SW480 (cell line): ENCODE results near the gene FANCD2.
"Not testable (repeated sequence)": the region's sequence is repeated elsewhere in the genome, so short reads cannot be mapped to it uniquely, and the experiment has no call there.

ENCODE experiments used
- DNase-seq: peaks from one replicate; pipeline ENCODE4 v3.0.0-alpha.2; 2016; ENCODE audit warnings: low spot score

The FANCD2 gene

DNA sequence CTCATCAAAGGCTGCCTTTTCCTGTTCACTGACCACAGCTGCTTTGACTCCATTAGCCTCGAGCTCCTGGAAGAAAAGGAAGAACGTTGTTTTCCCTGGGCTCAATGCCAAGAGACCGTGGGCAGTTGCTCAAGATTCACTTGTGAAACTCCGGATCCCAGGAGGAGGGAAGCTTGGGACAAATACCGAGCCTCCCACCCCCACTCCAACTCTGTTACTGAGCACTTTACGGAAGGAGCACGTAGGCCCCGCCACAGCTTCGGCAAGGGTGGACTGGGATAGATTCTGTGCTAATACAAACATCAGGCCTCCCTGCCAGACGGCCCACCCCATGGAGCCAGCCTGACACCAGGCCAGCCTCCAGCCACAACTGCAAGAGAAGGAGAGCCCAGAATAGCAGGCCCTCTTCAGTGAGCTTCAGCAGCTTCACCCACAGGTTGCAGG lies 10.8 kb upstream of the FANCD2 start:
- no peak for DNase-seq

DNA sequence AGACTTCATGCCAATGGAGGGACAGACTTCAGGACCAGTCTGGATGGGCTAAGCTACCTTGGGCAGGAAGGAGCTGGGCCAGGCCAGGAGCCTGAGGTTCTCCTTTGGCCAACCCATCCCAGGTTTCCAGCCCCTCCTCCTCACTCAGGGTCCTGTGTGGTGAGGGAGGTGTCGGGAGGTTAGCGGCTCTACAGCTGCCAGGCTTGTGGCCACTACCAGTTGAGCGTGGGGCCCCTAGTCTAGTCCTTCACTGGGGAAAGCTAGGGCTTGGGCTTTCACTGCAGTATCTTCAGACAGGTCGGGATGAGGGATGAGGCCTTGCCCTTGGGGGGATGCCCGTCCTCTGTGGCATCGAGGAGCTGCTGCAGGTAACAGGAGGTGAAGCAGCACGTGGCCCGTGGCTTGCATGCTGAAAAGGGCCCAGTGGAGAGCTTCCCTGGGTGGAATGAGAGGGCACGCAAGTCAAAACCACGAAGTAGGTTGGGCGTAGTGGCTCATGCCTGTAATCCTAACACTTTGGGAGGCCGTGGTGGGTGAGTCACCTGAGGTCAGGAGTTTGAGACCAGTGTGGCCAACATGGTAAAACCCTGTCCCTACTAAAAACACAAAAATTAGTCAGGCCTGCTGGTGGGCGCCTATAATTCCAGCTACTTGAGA lies 8.5 kb upstream of the FANCD2 start:
- no peak for DNase-seq

- DNase-seq, result not testable (repeated sequence)
Measured at GRCh38 chr3:10018806-10019205, 7.4 kb upstream of the FANCD2 start.

DNA sequence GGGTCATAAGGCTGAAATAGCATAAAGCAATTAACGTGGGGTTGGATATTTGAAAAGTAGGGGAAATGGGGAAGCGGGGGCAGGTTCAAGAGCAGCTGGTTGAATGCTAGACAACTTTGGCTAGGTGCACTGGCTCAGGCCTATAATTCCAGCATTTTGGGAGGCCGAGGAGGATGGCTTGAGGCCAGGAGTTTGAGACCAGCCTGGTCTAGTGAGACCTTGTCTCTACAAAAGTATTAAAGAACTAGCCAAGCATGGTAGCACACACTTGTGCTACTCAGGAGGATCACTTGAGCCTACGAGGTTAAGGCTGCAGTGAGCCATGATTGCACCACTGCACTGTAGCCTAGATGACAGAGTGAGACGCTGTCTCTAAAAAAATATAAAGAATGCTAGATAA lies 6.9 kb upstream of the FANCD2 start:
- DNase-seq, result no peak

DNA sequence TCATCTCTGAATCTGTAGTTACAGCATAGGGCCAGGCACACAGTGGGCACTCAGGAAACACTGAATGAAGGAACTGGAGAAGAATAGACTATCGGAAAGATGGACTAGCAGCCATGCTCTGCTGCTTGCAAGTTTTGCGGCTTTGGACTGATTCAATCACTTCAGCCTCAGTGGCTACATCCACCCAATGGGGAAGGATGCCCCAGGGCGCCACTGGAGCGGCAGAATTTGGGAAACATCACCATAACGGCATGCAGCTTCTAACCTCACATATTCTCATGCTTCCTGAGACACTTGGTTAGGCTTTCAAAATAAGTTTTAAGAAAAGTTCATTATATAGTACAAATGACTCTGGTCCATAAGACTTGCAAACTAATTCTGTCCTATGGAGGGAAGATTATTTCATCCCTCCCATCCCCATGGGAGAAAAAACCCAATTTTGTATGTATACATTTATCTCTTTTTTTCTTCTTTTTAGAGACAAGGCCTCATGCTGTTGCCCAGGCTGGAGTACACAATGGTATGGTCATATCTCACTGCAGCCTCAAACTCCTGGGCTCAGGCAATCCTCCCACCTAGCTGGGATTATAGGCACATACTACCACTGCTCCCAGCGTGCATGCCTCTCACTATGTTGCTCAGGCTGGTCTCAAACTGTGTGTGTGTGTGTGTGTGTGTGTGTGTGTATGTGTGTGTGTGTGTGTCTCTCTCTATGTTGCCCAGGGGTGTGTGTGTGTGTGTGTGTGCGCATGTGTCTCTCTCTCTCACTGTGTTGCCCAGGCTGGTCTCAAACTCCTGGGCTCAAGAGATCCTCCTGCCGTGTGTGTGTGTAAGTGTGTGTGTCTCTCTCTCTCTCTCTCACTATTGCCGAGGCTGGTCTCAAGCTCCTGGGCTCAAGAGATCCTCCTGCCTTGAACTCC lies 4.1 kb upstream of the FANCD2 start:
- DNase-seq, result no peak

DNA sequence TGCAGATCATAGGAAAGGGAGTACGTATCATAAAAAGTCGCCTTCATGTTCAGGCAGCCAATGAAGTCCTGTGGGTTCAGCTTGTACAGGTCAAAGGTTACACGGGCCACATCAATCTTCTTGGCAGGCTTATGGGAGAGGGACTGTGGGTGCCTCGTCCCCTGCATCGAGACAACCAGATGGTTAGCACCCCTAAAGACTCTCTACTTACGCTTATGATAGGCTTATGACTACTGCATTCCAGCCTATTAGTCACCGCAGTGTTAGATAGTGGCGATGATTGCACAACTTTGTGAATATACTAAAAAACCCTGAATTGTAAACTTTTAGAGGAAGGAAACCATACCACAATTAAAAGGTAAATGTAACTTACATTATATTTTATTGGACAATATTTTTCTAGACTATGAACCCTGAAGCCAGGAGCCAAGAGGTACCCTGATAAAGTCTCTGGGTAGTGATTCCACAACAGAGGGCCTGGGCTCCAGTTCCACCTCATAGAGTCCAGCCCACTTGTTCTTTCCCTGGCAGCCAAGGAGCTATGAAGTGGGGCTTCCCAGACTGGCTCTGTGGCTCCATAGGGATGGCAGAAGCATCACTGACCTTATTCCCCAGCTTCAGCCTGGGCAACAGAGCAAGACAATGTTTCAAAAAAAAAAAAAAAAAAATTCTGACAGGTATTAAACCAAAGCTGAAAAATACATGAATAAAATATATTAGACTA lies 2.5 kb upstream of the FANCD2 start:
- no peak for DNase-seq

DNA sequence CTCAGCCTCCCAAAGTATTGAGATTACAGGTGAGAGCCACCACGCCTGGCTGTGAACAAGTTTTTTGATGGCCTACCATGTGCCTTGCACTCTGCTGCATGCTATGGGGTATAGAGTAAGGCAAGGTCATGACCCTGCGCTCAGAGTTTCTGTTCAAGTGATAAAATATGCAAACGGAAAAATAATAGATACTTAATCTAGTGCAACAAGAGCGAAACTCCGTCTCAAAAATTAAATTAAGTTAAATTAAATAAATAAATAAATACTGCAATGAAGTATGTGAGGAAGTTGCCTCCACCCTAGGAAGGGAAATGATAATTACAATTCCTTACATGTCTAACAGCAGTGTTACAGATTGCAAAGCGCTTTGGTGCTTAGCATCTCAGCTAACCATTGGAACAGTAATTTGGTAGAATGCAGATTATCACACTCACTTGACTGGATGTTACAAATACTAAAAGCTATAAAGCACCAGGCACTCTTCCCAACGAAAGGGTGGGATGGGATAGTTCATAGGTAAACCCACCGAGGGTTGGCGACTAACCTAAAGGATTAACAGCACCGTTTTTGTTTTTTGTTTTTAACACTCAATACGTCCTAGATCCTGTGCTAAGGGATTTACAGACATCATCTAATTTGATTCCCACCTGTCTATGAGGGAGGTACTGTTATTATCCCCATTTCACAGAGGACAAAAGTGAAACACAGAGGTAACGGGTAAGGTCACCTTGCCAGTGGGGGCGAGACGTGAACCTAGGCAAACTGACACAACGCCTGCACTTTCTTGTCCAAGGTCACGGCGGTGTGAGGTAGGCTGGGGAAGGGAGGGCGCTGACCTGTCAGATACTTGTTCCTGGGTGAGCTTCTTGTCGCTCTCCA lies 793 bp upstream of the FANCD2 start:
- no peak for DNase-seq

DNA sequence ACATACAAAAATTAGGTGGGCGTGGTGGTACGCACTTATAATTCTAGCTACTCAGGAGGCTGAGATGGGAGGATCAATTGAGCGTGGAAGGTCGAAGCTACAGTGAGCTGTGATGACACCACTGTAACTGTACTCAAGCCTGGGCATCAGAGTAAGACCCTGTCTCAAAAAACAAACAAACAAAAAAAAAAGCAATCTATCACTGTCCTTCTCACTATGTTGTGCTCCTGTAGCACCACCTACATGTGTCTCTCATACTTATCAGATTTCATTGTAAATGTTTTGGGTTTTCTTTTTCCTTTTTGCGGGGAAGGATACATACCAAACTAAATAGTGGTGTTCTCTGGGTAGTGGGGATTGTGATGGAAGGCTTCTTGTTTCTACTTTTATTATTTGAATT lies 14.8 kb downstream of the FANCD2 start:
- DNase-seq, result no peak

- no peak for DNase-seq
Measured at GRCh38 chr3:10047876-10048275, 21.6 kb downstream of the FANCD2 start.

- not testable (repeated sequence) for DNase-seq
Measured at GRCh38 chr3:10053054-10053453, 26.8 kb downstream of the FANCD2 start.

DNA sequence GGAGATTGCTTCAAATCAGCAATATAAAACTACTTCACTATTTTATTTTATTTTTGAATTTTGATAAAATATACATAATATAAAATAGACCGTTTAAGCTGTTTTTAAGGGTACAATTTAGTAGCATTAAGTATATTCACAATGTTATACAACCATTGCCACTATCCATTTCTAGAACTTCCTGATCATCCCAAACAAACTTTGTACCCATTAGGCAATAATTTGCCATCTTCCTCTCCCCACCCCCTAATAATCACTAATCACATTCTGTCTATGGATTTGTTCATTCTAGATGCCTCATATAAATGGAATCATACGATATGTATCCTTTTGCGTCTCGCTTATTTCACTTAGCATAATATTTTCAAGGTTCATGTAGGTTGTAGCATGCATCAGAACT lies 28.9 kb downstream of the FANCD2 start:
- no peak for DNase-seq

DNA sequence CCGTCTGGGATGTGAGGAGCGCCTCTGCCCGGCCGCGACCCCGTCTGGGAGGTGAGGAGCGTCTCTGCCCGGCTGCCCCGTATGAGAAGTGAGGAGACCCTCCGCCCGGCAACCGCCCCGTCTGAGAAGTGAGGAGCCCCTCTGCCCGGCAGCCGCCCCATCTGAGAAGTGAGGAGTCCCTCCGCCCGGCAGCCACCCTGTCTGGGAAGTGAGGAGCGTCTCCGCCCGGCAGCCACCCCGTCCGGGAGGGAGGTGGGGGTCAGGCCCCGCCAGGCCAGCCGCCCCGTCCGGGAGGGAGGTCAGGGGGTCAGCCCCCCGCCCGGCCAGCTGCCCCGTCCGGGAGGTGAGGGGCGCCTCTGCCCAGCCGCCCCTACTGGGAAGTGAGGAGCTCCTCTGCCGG lies 43.8 kb downstream of the FANCD2 start:
- not testable (repeated sequence) for DNase-seq

DNA sequence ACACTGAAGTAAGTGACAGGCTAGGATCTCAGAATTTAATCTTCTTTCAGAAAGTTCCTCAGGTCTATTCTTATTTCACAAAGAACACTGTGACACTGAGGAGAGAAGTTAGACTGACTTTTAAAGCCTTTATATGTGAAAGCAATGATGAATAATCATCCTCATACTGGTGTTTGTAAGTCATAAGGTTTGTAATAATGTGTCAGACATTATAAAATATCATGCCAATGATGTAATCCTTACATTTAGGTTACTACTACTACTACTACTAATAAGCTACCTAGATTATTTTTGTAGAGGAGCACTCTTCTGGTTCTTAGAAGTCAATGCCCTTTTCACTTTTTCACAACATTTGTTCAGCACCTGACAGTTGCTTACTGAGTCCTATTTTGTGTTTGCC lies 48.4 kb downstream of the FANCD2 start:
- DNase-seq, result no peak

DNA sequence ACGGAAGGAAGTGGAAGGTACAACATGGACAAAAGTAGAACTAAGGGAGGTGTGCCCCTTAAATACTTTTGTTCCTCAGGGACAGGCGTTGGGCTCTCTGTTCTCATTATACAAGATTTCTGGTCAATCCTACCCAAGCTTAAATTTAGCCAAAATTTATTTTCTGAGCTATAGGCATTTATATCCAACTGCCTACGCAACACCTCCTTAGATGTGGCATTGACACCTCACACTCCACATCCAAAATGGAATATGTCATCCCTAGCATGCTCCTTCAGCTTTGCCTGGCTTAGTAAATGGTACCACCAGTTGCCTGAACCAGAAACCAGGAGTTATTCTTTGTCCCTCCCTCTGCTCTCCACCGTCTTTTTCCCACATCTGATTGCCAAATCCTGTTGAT lies 55.6 kb downstream of the FANCD2 start:
- no peak for DNase-seq

DNA sequence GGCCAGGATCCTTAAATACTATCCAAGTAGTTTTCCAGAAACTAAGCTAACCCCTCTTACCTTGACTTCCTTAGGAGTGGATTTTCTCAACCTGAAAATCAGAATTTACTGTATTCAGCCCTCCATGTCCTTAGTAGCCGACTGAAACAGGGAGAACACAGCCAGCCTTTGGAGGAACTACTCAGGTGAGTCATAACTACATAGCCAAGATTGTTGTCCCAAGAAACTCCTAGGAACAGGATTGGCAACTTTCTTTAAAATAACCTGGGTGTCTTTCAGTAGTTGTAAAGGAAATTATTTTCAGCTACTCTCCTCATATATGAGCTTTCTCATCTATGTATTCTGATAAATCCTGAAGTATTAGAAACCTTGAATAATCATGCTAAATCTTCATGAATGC lies 59.5 kb downstream of the FANCD2 start:
- DNase-seq, result no peak

- DNase-seq, result no peak
Measured at GRCh38 chr3:10088256-10088655, 62.0 kb downstream of the FANCD2 start.

DNA sequence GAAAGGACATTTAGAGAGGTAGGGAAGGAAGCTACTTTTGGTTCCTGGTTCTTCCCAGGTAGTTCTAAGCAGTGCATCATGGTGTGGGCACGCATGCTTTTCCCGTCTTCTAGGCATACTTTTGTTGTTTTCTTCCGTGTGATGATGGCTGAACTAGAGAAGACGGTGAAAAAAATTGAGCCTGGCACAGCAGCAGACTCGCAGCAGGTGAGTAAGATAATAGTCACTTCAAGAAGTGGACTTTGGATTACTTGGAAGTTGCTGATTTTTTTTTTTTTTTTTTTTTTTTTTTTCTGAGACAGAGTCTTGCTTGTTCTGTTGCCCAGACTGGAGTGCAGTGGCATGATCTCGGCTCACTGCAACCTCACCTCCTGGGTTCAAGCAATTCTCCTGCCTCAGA lies 63.9 kb downstream of the FANCD2 start:
- DNase-seq, result no peak

GRCh38 chr3:10090774-10091173 lies 64.5 kb downstream of the FANCD2 start:
- not testable (repeated sequence) for DNase-seq

- not testable (repeated sequence) for DNase-seq
Measured at GRCh38 chr3:10091387-10091786, 65.2 kb downstream of the FANCD2 start.

- no peak for DNase-seq
Measured at GRCh38 chr3:10093678-10094077, 67.4 kb downstream of the FANCD2 start.

DNA sequence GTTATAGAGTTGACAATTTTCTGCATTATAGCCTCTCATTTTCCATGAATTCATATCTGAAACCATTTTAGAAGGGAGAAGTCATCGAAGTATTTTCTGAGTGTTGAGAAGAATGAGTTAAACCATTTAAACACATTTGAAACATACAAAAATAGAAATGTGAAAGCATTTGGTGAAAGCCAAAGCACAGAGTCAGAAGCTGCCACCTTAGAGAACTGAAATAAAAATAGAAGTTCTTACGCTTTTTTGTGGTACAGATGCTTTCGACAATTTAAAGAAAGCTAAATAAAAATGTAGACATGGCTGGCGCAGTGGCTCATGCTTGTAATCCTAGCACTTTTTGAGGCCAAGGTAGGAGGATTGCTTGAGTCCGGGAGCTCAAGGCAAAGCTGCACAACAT lies 72.8 kb downstream of the FANCD2 start:
- DNase-seq, result no peak

- no peak for DNase-seq
Measured at GRCh38 chr3:10106919-10107318, 80.7 kb downstream of the FANCD2 start.
